AG08396 (cell line): ENCODE measurements around the gene POLR2L.

Experiments
- DNase-seq: peaks from one replicate; pipeline ENCODE4 v3.0.0; 2012; ENCODE audit warnings: low spot score, mixed read lengths

POLR2L gene

GRCh38 chr11:842370-843002, at the start of gene POLR2L, which contains the start of gene TSPAN4:
TSS of gene POLR2L (minus strand) at chr11:842529. CDS start at chr11:842508, 21 bp downstream.
TSS of gene TSPAN4 (plus strand) at chr11:842852. CDS start at chr11:850305, 7,453 bp downstream.
- DNase-seq: peak; percentile 92

- DNase-seq: no peak
These were observed 48.6 kb upstream of the POLR2L start for GRCh38 chr11:890794-891540.

GRCh38 chr11:889687-890475, 47.6 kb upstream of the POLR2L start:
- no peak for DNase-seq

GRCh38 chr11:889257-889656, 46.9 kb upstream of the POLR2L start:
- no peak for DNase-seq

GRCh38 chr11:888310-889212, 46.2 kb upstream of the POLR2L start:
- DNase-seq: no peak

GRCh38 chr11:887589-887988, 45.3 kb upstream of the POLR2L start:
- DNase-seq: no peak

GRCh38 chr11:886568-886967, 44.2 kb upstream of the POLR2L start:
- no peak for DNase-seq

- no peak for DNase-seq
These were observed 42.3 kb upstream of the POLR2L start for GRCh38 chr11:884578-885070.

GRCh38 chr11:883527-883926, 41.2 kb upstream of the POLR2L start:
- no peak for DNase-seq

- no peak for DNase-seq
These were observed 40.3 kb upstream of the POLR2L start for GRCh38 chr11:882596-882995.

GRCh38 chr11:880447-880846, 38.1 kb upstream of the POLR2L start:
- DNase-seq: no peak

- DNase-seq: no peak
These were observed 35.2 kb upstream of the POLR2L start for GRCh38 chr11:877565-877964.

GRCh38 chr11:876545-876944, 34.2 kb upstream of the POLR2L start:
- no peak for DNase-seq

GRCh38 chr11:875769-876301, 33.5 kb upstream of the POLR2L start:
- DNase-seq: no peak

- DNase-seq: no peak
These were observed 32.9 kb upstream of the POLR2L start for GRCh38 chr11:875203-875602.

GRCh38 chr11:873706-874105, 31.4 kb upstream of the POLR2L start:
- no peak for DNase-seq

GRCh38 chr11:872799-873198, 30.5 kb upstream of the POLR2L start:
- no peak for DNase-seq

- DNase-seq: no peak
These were observed 29.1 kb upstream of the POLR2L start for GRCh38 chr11:871472-871871.

- no peak for DNase-seq
These were observed 28.1 kb upstream of the POLR2L start for GRCh38 chr11:870418-870817.

- DNase-seq: no peak
These were observed 27.7 kb upstream of the POLR2L start for GRCh38 chr11:870127-870413.

GRCh38 chr11:869399-870126, 27.2 kb upstream of the POLR2L start:
- no peak for DNase-seq
